Measurements from ENCODE around the gene MAPT.
A peak's percentile ranks its signal among the peaks of the same experiment; 100 is the strongest.
"Not testable (repeated sequence)": the region's sequence is repeated elsewhere in the genome, so short reads cannot be mapped to it uniquely, and the experiment has no call there.

MAPT gene

DNA sequence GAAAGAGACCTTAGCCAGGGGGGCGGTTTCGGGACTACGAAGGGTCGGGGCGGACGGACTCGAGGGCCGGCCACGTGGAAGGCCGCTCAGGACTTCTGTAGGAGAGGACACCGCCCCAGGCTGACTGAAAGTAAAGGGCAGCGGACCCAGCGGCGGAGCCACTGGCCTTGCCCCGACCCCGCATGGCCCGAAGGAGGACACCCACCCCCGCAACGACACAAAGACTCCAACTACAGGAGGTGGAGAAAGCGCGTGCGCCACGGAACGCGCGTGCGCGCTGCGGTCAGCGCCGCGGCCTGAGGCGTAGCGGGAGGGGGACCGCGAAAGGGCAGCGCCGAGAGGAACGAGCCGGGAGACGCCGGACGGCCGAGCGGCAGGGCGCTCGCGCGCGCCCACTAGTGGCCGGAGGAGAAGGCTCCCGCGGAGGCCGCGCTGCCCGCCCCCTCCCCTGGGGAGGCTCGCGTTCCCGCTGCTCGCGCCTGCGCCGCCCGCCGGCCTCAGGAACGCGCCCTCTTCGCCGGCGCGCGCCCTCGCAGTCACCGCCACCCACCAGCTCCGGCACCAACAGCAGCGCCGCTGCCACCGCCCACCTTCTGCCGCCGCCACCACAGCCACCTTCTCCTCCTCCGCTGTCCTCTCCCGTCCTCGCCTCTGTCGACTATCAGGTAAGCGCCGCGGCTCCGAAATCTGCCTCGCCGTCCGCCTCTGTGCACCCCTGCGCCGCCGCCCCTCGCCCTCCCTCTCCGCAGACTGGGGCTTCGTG lies at the start of gene MAPT:
MAPT (plus strand) TSS at position 533 of the 763 bp plus-strand sequence. CDS start 67,784 bp downstream, outside the sequence.
- peak; percentile 83 for DNase-seq

DNA sequence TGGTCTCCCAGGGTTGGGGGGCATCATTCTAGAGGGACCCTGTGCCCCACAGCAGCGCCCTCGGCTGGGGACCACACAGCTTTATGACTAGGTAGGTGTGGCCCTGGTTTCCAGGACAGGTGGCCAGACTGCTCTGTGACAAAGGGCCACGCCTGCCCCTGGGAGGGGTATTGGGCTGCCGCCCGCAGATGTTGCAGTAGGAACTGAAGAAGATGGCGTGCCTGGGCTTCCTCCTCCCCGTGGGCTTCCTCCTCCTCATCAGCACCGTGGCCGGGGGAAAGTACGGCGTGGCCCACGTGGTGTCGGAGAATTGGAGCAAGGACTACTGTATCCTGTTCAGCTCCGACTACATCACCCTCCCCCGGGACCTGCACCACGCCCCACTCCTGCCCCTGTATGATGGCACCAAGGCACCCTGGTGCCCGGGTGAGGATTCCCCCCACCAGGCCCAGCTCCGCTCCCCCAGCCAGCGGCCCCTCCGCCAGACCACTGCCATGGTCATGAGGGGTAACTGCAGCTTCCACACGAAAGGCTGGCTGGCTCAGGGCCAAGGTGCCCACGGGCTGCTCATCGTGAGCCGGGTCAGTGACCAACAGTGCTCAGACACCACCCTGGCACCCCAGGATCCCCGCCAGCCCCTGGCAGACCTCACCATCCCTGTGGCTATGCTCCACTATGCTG lies 49.5 kb upstream of the MAPT start, which contains the start of gene SPPL2C:
SPPL2C (plus strand) TSS at position 187 of the 681 bp plus-strand sequence; CDS start at position 213, 26 bp downstream.
- no peak for DNase-seq

DNA sequence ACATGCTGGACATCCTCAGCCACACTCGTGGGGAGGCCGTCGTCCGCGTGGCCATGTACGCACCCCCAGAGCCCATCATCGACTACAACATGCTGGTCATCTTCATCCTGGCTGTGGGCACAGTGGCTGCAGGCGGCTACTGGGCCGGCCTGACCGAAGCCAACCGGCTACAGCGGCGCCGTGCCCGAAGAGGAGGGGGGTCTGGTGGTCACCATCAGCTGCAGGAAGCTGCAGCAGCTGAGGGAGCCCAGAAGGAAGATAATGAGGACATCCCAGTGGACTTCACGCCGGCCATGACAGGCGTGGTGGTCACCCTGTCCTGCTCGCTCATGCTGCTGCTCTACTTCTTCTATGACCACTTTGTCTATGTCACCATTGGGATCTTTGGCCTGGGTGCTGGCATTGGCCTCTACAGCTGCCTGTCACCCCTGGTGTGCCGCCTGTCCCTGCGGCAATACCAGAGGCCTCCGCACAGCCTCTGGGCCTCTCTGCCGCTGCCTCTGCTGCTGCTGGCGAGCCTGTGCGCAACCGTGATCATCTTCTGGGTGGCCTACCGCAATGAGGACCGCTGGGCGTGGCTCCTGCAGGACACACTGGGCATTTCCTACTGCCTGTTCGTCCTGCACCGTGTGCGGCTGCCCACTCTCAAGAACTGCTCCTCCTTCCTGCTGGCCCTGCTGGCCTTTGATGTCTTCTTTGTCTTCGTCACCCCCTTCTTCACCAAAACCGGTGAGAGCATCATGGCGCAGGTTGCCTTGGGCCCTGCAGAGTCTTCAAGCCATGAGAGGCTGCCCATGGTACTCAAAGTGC lies 48.8 kb upstream of the MAPT start:
- no peak for DNase-seq

DNA sequence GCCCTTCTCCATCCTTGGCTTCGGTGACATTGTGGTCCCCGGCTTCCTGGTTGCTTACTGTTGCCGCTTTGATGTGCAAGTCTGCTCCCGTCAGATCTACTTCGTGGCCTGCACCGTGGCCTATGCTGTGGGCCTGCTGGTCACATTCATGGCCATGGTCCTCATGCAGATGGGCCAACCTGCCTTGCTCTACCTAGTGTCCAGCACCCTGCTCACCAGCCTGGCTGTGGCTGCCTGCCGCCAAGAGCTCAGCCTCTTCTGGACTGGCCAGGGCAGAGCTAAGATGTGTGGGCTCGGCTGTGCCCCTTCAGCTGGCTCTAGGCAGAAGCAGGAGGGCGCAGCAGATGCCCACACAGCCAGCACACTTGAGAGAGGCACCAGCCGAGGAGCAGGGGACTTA lies 48.1 kb upstream of the MAPT start:
- no peak for DNase-seq

DNA sequence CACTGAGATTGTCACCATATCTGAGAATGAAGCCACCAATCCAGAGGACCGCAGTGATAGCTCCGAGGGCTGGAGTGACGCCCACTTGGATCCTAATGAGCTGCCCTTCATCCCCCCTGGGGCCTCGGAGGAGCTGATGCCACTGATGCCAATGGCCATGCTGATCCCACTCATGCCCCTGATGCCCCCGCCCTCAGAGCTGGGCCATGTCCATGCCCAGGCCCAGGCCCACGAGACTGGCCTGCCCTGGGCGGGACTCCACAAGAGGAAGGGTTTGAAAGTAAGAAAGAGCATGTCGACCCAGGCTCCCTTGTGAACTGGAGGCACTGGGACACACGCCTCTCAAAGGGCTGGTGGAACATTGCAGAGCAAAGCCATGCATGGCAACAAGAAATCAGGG lies 47.7 kb upstream of the MAPT start:
- DNase-seq, result no peak

DNA sequence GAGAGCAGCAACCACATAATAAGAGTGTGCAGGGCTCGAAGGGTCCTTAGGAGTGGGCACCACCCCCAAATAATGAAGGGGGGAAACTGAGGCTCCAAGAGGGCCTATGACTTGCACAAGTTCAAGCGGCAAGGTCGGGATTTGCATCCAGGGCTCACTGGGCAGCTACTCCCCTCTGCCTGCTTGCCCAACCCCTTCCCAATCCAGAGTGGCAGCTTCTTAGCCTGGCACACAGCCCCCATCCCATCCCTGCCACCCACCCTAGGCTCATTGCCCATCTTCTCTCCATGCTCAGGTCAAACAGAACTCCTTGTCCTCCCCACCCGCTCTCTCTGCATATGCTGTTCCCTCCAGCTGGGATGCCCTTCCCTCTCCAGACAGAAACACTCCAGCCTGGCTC lies 47.3 kb upstream of the MAPT start:
- DNase-seq, result no peak

DNA sequence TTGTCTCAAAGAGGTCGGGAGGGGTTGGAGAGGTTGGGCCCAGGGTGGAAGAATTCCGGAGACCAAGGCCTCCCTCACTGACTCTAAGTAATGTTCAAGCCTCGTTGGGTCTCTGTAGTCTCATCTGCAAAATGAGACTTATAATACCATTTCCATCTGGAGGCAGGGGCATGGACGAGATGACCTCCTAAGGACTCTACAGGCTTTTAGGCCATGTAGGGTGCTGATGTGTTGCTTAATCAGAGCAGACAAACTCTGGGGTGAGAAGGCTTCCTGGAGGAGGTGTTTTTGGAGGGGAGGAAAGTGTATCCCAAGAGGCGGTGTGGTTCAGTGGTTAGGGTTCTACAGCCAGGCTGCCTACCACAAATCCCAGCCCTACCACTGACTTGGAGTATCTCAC lies 46.6 kb upstream of the MAPT start:
- DNase-seq, result no peak

DNA sequence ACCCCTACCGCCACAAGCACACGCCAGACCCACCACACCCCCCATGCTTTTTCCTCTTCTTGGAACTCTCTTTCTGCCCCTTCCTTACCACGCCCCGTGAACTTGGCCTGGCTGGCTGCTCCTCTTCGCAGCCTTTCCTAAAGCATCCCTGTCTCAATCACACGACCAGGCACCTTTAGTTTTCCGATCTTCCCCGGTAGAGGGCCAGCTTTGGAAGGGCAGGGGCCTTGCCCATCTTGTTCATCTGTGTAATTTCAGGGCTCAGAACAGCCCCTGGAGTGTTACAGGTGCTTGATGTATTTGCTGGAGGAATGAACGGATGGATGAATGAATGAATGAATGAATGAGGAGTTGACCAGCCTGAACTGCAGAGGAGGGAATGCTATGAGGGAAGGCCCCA lies 45.9 kb upstream of the MAPT start:
- no peak for DNase-seq

DNA sequence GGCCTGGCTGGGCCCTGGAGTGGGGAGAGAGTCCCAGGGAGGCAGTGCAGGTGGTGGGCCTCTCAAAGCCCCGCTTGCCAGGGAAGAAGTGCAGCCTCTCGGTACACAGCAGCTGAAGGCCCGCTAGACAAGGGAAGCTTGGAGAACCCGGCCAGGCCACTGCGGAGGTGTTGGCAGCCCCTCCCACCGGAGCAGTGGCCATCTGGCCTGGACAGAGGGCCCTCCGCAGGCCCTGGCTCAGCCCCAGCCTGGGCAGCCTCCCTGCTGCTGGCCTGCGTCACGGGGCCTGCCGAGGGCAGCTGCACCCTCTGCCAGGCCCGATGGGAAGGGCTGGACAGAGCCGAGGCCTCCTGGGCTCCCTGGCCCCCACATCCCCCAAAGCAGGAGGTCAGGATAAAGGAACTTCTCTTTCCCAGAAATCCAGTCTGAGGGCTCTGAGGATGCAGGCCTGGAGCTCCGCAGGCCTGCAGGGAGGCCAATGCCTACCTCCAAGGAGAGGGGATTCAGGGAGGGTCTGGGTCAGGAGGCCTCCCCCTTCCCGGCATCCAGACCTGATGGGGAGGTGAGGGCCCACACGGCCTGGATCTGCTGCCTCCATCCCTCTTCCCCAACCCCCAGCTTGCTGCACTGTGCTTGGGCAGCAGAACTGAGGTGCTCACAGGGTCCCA lies 45.4 kb upstream of the MAPT start:
- no peak for DNase-seq

DNA sequence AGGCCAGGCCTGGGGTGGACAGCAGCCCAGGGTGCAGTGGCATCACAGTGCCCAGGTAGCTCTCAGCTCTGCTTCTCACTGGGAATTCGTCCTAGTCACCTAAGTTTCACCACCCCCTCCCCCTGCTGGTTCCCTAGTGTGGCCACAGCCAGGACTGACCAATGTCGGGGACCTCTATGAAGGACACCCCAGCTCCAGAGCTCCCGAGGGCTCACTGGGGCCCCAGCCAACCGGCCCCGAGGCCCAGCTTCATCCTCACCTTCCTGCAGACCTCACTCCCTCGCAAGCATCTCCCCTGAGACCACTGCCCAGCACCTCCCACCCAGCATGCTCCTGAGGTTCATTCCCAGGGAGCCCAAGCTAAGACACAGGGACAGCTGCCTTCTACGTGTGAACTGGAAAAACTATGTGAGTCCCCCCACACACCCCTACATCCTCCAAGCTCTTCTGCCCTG lies 44.8 kb upstream of the MAPT start:
- no peak for DNase-seq

DNA sequence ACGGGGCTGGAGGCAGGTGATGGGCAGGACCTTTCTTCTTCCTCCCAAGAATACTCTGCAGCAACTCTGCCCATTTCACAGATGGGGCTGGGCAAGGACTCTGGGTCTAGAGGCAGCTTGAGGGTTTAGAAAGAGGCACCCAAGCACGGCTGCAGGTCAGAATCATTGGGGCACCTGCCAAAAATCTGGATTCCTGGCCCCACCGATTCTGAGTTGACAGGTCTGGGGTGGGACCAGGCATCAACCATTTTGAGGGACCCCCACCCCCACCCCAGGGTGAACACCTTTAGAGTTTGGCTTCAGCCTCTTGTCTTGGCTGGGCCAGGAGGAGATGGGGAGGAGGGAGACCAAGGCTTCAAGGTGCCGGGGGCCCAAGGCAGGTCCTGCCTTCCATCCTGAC lies 44.3 kb upstream of the MAPT start:
- no peak for DNase-seq

DNA sequence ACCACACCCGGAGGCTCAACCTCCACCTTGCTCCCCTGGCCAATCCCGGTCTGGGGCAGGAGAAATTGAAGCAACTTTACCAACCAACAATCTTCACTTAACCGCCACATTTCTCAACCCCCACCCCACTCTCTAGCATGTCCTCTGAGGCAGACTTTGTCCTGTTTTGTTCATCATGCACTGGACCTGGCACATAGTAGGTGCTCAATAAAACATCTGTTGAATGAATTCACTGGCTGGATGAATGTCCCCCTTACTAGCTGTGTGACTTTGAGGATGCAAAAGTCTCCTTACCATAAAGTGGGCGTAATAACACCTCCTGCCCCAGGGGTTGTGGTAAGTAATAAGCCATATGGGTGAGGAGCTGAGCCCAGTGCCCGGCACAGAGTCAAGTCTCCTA lies 43.9 kb upstream of the MAPT start:
- no peak for DNase-seq

DNA sequence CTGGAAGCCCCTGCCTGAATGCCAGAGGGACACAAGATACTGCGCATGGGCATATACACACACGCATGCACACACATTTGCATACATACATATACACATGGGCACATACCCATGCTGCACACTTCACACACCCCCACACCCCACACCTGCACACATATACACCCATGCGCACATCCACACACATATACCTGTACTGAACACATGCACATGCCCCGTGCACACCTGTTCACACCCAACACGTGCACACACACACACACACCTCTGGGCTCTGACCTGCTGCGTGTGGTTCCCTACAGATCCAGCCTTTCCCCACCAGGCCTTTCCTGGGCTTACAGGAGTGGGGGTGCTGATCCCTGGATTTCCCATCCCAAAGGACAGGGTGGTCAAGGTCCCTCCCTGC lies 43.3 kb upstream of the MAPT start:
- DNase-seq, result no peak

DNA sequence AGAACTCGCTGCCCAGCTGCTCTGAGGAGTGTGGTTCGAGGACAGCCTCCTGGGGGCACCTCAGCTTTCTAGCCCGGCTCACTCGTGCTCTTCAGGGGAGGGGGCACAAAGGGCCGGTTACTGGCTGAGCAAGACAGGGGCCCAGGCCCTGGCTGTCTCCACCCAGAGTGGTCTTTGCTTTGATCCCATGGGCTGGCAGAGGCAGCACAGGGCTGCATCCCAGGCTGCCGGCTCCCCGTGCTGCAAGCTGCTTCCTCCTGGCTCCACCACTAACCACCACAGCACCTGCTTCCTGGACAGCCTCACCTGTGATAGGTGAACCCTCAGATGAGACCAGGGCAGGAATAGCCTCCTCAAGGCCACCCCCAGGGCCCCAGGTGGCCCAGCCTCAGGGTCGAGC lies 42.9 kb upstream of the MAPT start:
- no peak for DNase-seq

DNA sequence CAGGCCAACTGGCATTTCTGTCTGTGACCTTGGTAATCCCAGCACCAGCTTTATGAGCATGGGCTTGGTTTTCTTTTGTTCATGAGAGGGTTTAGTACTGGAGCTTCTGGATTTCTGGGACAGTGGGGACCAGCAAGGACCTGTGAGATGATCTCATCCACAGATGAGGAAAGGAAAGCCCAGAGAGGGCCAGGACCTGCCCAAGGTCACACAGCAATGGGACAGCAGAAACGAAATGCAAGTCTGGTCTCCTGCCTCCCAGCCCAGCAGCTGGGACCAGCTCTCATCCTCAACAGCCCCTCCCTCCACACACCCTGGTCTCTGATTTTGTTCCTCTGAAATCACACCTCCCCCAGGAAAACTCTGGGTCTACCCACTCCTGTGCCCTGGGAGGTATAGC lies 42.5 kb upstream of the MAPT start:
- no peak for DNase-seq

DNA sequence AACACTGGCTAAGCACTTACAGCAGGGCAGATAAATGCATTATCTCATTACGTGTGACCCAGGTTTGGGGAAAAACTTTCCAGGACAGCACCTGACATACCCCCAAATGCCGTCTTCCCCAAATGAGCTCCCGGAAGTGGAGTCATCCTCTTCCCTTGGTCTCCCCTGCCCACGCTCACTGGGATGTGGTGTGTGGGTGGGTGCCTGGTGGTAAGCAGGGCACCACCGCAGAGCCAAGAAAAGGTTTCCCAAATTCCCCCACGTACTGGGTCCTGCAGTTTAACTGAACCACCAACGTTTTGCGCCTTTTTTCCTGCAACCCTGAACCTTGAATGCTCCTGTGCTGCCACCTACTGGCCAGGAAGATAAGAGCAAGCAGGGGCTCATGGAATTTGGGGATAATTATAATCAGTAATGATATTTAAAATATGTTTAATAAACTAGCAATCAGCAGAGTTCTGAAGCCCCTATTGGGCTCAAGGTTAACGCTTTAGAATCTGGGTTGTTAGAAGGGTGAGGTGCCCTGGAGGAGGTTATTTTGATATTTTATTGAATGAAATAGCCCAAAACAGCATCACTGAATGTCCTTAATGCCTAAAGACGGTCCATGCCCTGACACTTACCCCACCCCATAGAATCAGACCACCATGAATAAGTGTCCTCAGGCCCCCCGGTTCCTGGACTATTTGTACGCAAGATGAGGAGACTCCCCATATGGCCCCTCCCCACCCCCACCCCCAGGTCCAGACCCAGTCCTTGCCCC lies 41.6 kb upstream of the MAPT start:
- DNase-seq, result peak; percentile 71

DNA sequence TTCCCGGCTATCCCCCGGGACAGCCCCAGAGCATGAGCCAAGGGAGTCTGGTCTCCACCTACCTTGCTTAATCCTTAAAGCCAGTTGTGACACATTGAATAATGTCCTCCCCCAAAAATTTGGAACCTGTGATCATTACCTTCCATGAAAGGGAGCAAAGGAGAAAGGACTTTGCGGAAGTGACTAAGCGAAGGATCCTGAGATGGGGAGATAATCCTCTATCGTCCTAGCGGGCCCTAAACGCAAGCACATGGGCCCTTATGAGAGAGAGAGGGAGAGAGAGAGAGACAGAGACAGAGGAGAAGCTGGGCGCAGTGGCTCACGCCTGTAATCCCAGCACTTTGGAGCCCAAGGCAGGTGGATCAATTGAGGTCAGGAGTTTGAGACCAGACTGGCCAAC lies 40.1 kb upstream of the MAPT start:
- no peak for DNase-seq

DNA sequence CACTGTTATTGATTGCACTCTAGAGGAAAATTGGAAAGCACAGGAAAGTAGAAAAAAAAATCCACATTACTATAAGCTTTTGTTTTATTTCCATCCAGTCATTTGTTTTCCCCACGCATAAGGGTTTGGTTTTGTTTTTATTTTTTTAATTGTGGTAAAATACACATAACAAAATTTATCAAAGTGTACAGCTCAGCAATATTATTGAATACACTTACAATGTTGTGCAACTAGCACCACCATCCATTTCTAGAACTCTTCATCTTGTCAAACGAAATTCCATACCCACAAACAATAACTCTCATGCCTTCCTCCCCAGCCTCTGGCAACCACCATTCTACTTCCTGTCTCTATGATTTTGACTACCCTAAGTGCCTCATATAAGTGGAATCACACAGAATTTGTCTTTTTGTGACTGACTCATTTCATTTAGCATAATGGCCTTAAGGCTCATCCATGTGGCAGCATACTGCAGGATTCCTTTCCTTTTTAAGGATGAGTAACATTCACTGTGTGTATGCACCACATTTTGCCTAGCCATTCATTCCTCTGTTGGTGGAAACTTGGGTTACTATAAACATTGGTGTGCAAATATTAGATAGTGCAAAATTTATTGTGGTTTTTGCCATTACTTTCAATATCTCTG lies 38.5 kb upstream of the MAPT start:
- DNase-seq, result no peak

DNA sequence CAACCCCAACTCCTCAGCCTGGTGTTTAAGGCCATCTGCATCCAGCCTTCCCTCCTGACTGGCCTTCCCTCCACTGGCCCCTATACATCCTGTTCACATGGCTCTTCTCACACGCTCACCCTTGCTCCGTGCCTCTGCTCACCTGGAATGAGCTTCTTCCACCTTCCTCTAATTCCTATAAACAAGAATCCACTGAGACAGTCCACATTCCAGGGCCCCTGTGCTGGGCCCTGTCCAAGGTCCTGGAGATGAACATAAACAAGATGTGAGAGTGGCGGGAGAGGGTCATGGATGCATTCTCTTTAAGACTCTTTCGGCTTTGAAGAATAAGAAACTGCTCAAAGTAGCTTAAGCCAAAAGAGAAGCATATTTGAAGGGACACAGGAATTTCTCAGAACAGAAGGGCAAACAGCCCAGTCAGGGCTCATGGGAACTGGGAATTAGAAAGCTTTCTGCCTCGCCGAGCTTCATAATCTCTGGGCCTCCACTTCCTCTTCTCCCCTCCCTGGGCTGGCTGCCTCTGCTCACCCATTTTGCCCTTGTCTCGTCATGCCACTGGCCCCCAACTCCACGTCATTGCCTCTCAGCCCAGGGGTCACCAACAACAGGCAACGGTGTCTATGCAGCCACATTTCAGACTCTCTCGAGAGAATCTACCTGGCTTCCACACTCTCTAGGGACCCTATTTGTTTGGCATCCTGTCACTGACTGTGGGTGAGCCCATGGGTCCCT lies 36.2 kb upstream of the MAPT start:
- DNase-seq, result no peak

DNA sequence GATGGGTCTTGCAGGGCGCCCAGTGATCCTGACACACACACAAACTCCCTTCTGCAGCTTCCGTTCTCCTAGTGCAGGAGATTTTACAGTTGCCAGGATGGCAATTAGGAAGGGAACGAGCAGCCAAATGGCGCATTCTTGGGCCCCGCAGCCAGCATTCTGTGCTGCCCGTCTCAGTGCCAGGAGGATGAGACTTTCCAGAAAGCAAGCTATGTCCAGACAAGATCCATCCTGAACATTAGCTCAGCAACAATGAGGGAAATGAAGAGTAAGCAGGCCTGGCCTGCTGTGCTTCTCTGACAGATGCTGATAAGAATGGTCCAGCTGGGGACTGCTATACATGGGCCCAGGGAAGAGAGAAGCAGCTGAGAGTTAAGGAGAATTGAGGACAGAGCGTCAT lies 33.2 kb upstream of the MAPT start:
- no peak for DNase-seq

DNA sequence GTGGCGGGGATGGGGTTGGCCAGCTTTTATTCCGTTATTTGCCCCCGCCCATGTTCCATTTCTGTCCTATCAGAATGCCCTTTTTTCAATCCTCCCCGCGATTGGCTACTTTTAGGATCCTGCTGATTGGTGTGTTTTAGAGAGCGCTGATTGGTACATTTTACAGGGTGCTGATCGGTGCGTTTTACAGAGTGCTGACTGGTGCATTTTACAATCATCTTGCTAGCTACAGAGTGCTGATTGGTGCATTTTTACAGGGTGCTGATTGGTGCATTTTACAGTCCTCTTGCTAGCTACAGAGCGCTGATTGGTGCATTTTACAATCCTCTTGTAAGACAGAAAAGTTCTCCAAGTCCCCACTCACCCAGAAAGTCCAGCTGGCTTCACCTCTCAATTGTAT lies 32.2 kb upstream of the MAPT start:
- DNase-seq, result not testable (repeated sequence)

Data from NCI-H2107 (cell line).